Measurements from ENCODE around the gene TBX19.

The TBX19 gene

DNA sequence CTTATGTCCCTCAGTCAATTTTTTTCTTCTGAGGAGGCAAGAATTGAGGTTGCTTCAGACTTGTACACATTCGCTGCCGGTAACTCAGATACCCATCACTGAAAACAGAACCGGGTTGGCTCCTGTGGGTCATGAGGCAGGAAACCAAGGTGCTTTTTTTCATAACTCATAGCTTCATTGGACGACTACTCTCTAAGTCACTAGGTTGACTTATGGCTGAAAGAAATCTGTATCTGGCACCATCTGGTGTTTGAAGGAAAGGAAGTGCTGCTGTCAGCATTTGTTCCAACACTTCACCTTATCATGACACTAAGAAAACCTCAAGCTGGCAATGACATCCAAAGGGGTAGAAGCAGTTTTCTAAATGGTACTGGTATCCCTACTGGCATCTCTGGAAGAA, 82.3 kb downstream of the TBX19 start:
- peak; percentile 86 for DNase-seq
